HepG2 (cell line): ENCODE results near the gene CSMD2. TPM values are rescaled to one million over a fixed set of nuclear protein-coding genes. Genes with fewer than 3 reads are reported as not detected.

Experiments used
- ATAC-seq: fragments of 200-7000 bp; cut with Tn5 transposase; 3 replicates; pipeline ENCODE4 v1.9.1; 2020; ENCODE audit warnings: mild to moderate bottlenecking, moderate library complexity
- BruUV-seq: library from RNA; stranded (reverse); fragments of 400-500 nt; replicated peaks from 2 replicates; lab custom pipeline; 2021; lab: Mats Ljungman, UMichigan
- CTCF ChIA-PET: fragments of 300-600 bp; formaldehyde crosslinking; extraction: SDS; loops from one replicate; lab custom pipeline; 2021; ENCODE audit warnings: low total read pairs, inconsistent platforms, low intra/inter-chr PET ratio; lab: Yijun Ruan, JAX
- POLR2A ChIA-PET: fragments of 350-600 bp; sonication (Branson Sonifier 250); formaldehyde crosslinking; loops from one replicate; lab custom pipeline; 2020; ENCODE audit warnings: antibody characterized with exemption, inconsistent platforms; lab: Yijun Ruan, JAX
- DNase-seq: peaks from one replicate; pipeline ENCODE4 v3.0.0-alpha.2; 2015; ENCODE audit warnings: low spot score
- FAIRE-seq: peaks from 3 replicates; lab custom pipeline; 2011; peaks lifted over from hg19 to GRCh38; lab: Jason Lieb, UNC
- H2AFZ ChIP-seq: one replicate; pipeline ENCODE4 v1.6.1; 2011; ENCODE audit warnings: low read length, inconsistent platforms
- H3K27ac ChIP-seq: fragments of 300-600 bp; 3 replicates; pipeline ENCODE4 v1.8.0; 2011; ENCODE audit warnings: mixed run types, mild to moderate bottlenecking, mixed read lengths, low read length, inconsistent platforms; ENCODE audit not compliant: insufficient read depth; ENCODE audit errors: extremely low read length
- H3K27me3 ChIP-seq, 2 experiments: fragments of 200-600 bp in 1 of 2; 2 replicates in 1 of 2; 3 replicates in 1 of 2; pipeline versions ENCODE4 v1.6.0 to v1.8.0; 2011; ENCODE audit warnings: low read length in 2 of 2, mild to moderate bottlenecking in 2 of 2, moderate library complexity in 2 of 2, inconsistent platforms in 1 of 2; ENCODE audit not compliant: insufficient read depth in 2 of 2, control insufficient read depth in 1 of 2
- H3K36me3 ChIP-seq, 2 experiments: fragments of 200-600 bp in 1 of 2; replicated peaks in 1 of 2; 2 replicates in 1 of 2; 3 replicates in 1 of 2; pipeline versions ENCODE4 v1.5.1 to v1.8.0; 2011; ENCODE audit warnings: low read length in 2 of 2, inconsistent platforms in 1 of 2; ENCODE audit not compliant: insufficient read depth in 2 of 2, control insufficient read depth in 1 of 2
- H3K4me1 ChIP-seq: 2 replicates; pipeline ENCODE4 v1.5.1; 2012; ENCODE audit warnings: low read length, inconsistent platforms; ENCODE audit not compliant: insufficient read depth
- H3K4me2 ChIP-seq: 2 replicates; pipeline ENCODE4 v1.6.0; 2011; ENCODE audit warnings: low read depth, low read length, inconsistent platforms
- H3K4me3 ChIP-seq, 3 experiments: fragments of 200-600 bp in 1 of 3; sonication (generic), shearing (Covaris generic) in 1 of 3; replicated peaks in 1 of 3; 2 replicates each; pipeline ENCODE4 v1.5.1; 2011 to 2016; ENCODE audit warnings: low read length in 3 of 3, inconsistent platforms in 2 of 3, low read depth in 2 of 3, mild to moderate bottlenecking in 2 of 3, control low read depth in 1 of 3, mixed read lengths in 1 of 3; ENCODE audit not compliant: insufficient read depth in 1 of 3
- H3K79me2 ChIP-seq: one replicate; pipeline ENCODE4 v1.6.1; 2011; ENCODE audit warnings: low read length, inconsistent platforms; ENCODE audit not compliant: insufficient read depth
- H3K9ac ChIP-seq: 2 replicates; pipeline ENCODE4 v1.6.0; 2011; ENCODE audit warnings: mild to moderate bottlenecking, low read depth, low read length, inconsistent platforms; ENCODE audit not compliant: insufficient read depth
- H3K9me3 ChIP-seq: 2 replicates; pipeline ENCODE4 v1.5.1; 2012; ENCODE audit warnings: mild to moderate bottlenecking, low read length
- H4K20me1 ChIP-seq: 2 replicates; pipeline ENCODE4 v1.6.0; 2011; ENCODE audit warnings: inconsistent platforms, mild to moderate bottlenecking, low read length, moderate library complexity; ENCODE audit not compliant: insufficient read depth
- ERF ChIP-seq: IDR thresholded peaks from 2 replicates; pipeline ENCODE4 v1.6.1; 2018; ENCODE audit warnings: missing biosample characterization, missing genetic modification reagents
- HIC2 ChIP-seq: sonication (generic); formaldehyde crosslinking; IDR thresholded peaks from 2 replicates; pipeline ENCODE4 v1.9.0; 2022; ENCODE audit warnings: low read depth, missing genetic modification reagents
- ISX ChIP-seq: sonication (generic); formaldehyde crosslinking; conservative IDR thresholded peaks from 2 replicates; pipeline ENCODE4 v1.5.0; 2020; ENCODE audit warnings: missing genetic modification reagents
- NR2F6 ChIP-seq, 2 experiments: IDR thresholded peaks; 2 replicates each; pipeline ENCODE4 v1.6.1; 2016; ENCODE audit warnings: antibody characterized with exemption in 1 of 2, mild to moderate bottlenecking in 1 of 2
- NR3C1 ChIP-seq: sonication (generic); formaldehyde crosslinking; IDR thresholded peaks from 2 replicates; pipeline ENCODE4 v1.4.0; 2020; ENCODE audit warnings: missing genetic modification reagents
- PRDM15 ChIP-seq: sonication (generic); formaldehyde crosslinking; IDR thresholded peaks from 2 replicates; pipeline ENCODE4 v1.4.0; 2020; ENCODE audit warnings: missing genetic modification reagents
- PREB ChIP-seq: sonication (generic); formaldehyde crosslinking; IDR thresholded peaks from 2 replicates; pipeline ENCODE4 v1.4.0; 2020; ENCODE audit warnings: missing genetic modification reagents
- TIGD3 ChIP-seq: sonication (generic); formaldehyde crosslinking; IDR thresholded peaks from 2 replicates; pipeline ENCODE4 v1.5.1; 2020; ENCODE audit warnings: mild to moderate bottlenecking, missing genetic modification reagents, borderline replicate concordance
- ZFY ChIP-seq: sonication (generic); formaldehyde crosslinking; IDR thresholded peaks from 2 replicates; pipeline ENCODE4 v1.4.0; 2020; ENCODE audit warnings: missing genetic modification reagents
- ZNF12 ChIP-seq: sonication (generic); formaldehyde crosslinking; IDR thresholded peaks from 2 replicates; pipeline ENCODE4 v1.5.0; 2020; ENCODE audit warnings: missing genetic modification reagents
- ZNF687 ChIP-seq: sonication (generic); formaldehyde crosslinking; IDR thresholded peaks from 2 replicates; pipeline ENCODE4 v1.5.1; 2020; ENCODE audit warnings: mild to moderate bottlenecking, missing genetic modification reagents, moderate library complexity
- ZNF878 ChIP-seq: sonication (generic); formaldehyde crosslinking; IDR thresholded peaks from 2 replicates; pipeline ENCODE4 v1.8.1; 2023; ENCODE audit warnings: mild to moderate bottlenecking, missing genetic modification reagents, moderate library complexity
- WGBS: methylation state at CpG from one replicate; pipeline ENCODE4 v1.1.6; 2017; ENCODE audit warnings: low lambda C conversion rate; 5-methylcytosine and 5-hydroxymethylcytosine counted together
- in situ Hi-C: cut with HindIII; loops from 2 replicates; pipeline ENCODE4 v1.10.0; 2017; ENCODE audit warnings: low pct_unique_long_range_greater_than_20kb; ENCODE audit not compliant: extremely low pct_ligation_motif_present
- intact Hi-C: fragments of 100-400 bp; cut with micrococcal nuclease; formaldehyde crosslinking; loops from one replicate; pipeline ENCODE4 v1.10.0; 2022; ENCODE audit not compliant: unreplicated experiment
- polyA plus RNA-seq, 8 experiments: library from polyadenylated mRNA; depleted of rRNA in 3 of 8; stranded (reverse) in 7 of 8; unstranded in 1 of 8; fragments of >200 nt; fragmentation: Illumina TruSeq in 4 of 8; extraction: Trizol in 4 of 8; gene quantifications; 2 replicates each; pipeline versions ENCODE4 v1.2.1 to v1.2.3, GENCODE V29; 2011 to 2016; ENCODE audit warnings: low read depth in 4 of 8, missing spikeins in 1 of 8, mixed read lengths in 1 of 8; ENCODE audit not compliant: insufficient read depth in 1 of 8
- total RNA-seq, 5 experiments: library from RNA; depleted of rRNA; stranded (reverse); fragments of >200 nt; fragmentation: Illumina TruSeq; extraction: Trizol; gene quantifications; 2 replicates each; pipeline ENCODE4 v1.2.3, GENCODE V29; 2016; ENCODE audit warnings: low read depth in 1 of 5

The CSMD2 gene
- total and polyA plus RNA-seq, 2 of the 13 experiments (the other 11 are each of a cell fraction or from before 2014, with no cell fraction given) = not detected

- in situ Hi-C loops = no loop called here
- FAIRE-seq (no peak), ATAC-seq (no peak), DNase-seq (no peak)
- Histone ChIP-seq H3K27me3 (peaks cover 2 to 45% of the 10 kb centered on the region in 2 experiments; a peak in 4 of 5 replicates), H2AFZ (no peak overlapping the region), H3K4me3 (no peak overlapping the region), H3K36me3 (no peaks in the 10 kb centered on the region), H3K4me2 (no peak overlapping the region), H4K20me1 (no peaks in the 10 kb centered on the region), H3K9ac (no peak overlapping the region), H3K27ac (no peak overlapping the region), H3K79me2 (no peaks in the 10 kb centered on the region), H3K4me1 (no peaks in the 10 kb centered on the region), H3K9me3 (no peaks in the 10 kb centered on the region)
- BruUV-seq = no TSS peak
- WGBS = 47% methylated on average over 14 of the region's 27 CpGs
- POLR2A ChIA-PET = no interaction called here
- intact Hi-C loops = no loop called here
- CTCF ChIA-PET = no interaction called here
- TF ChIP-seq PRDM15 (CRISPR knock-in tag) = no peak
- no peak for TF ChIP-seq NR2F6 (IDR thresholded peaks at IDR 0.05)
- TF ChIP-seq NR2F6 (CRISPR knock-in tag; IDR thresholded peaks at IDR 0.05) = no peak
- no peak for TF ChIP-seq ISX
- no peak for TF ChIP-seq ERF (CRISPR knock-in tag)
- no peak for TF ChIP-seq ZNF687 (CRISPR knock-in tag)
- no peak for TF ChIP-seq ZNF878
- TF ChIP-seq HIC2 (CRISPR knock-in tag) = no peak
- TF ChIP-seq PREB (CRISPR knock-in tag) = no peak
- no peak for TF ChIP-seq ZNF12
- TF ChIP-seq ZFY (CRISPR knock-in tag) = no peak
- TF ChIP-seq NR3C1 (CRISPR knock-in tag) = no peak
- no peak for TF ChIP-seq TIGD3 (CRISPR knock-in tag)
Observed at GRCh38 chr1:33519240-33519884, 645.7 kb downstream of the CSMD2 start.
